Lower leg skin (tissue), 4 donors: ENCODE data around the gene ARRDC3. TPM values are rescaled to one million over a fixed set of nuclear protein-coding genes. Genes with fewer than 3 reads are reported as not detected.

Source experiments
- DNase-seq, 2 donors: peaks; one replicate each; pipeline ENCODE4 v3.0.0-alpha.2; 2019; ENCODE audit warnings: low spot score in 2 of 2
- H3K4me3 ChIP-seq: fragments of 200-600 bp; sonication (generic); 2 replicates; pipeline ENCODE4 v1.5.1; 2017; ENCODE audit warnings: mild to moderate bottlenecking, low read depth; ENCODE audit not compliant: poor library complexity, severe bottlenecking
- POLR2A ChIP-seq, 2 donors: fragments of 450-650 bp; IDR thresholded peaks; one replicate each; pipeline ENCODE4 v1.6.1; 2016 to 2017; ENCODE audit warnings: antibody characterized with exemption in 2 of 2, mild to moderate bottlenecking in 1 of 2, moderate library complexity in 1 of 2
- WGBS, 2 donors: methylation state at CpG; one replicate each; pipeline ENCODE4 v1.1.5; 2018; 5-methylcytosine and 5-hydroxymethylcytosine counted together
- intact Hi-C: fragments of 100-400 bp; cut with DNase I; formaldehyde crosslinking; loops from one replicate; pipeline ENCODE4 v1.15.0; 2023; ENCODE audit warnings: low total_unique reads
- total RNA-seq, 4 donors: library from RNA; depleted of rRNA; stranded (reverse); fragments of >200 nt; gene quantifications; one replicate each; pipeline ENCODE4 v1.1.0, GENCODE V29; 2016
- TF ChIP-seq, protein P1 (sequence below), 3 donors: fragments of 450-650 bp; IDR thresholded peaks; one replicate each; pipeline ENCODE4 v1.5.1; 2016; ENCODE audit warnings: antibody characterized with exemption in 3 of 3, mild to moderate bottlenecking in 3 of 3, moderate library complexity in 2 of 3

ARRDC3 gene
- total RNA-seq, 4 donors from 2014 or later: 67.1 to 119 (median 76.1) TPM

DNA sequence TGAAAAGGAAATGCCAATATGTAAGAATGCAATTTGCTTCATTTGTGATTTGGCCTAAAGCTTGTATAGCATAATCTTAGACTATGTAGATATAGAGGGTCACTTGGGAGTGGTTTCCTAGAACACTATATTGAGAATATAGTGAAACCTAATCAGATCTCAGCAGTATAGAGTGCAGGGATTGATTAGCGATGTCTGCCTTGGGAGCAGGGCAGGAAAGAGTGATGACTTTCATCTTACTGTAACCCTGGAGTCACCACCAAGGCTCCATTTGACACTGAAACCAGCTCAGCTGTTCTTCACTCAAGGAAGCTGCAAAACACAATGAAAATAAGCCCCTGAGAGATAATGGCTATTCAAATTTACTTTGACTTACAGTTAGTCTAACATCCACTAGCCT is 26.2 kb upstream of the ARRDC3 start:
- TF ChIP-seq, protein P1, sequence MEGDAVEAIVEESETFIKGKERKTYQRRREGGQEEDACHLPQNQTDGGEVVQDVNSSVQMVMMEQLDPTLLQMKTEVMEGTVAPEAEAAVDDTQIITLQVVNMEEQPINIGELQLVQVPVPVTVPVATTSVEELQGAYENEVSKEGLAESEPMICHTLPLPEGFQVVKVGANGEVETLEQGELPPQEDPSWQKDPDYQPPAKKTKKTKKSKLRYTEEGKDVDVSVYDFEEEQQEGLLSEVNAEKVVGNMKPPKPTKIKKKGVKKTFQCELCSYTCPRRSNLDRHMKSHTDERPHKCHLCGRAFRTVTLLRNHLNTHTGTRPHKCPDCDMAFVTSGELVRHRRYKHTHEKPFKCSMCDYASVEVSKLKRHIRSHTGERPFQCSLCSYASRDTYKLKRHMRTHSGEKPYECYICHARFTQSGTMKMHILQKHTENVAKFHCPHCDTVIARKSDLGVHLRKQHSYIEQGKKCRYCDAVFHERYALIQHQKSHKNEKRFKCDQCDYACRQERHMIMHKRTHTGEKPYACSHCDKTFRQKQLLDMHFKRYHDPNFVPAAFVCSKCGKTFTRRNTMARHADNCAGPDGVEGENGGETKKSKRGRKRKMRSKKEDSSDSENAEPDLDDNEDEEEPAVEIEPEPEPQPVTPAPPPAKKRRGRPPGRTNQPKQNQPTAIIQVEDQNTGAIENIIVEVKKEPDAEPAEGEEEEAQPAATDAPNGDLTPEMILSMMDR (IDR thresholded peaks at IDR 0.05): no peak
- DNase-seq: no peak
- intact Hi-C loops: no loop called here
- WGBS, 2 donors: 97 to 100% methylated on average over 1 of the region's 1 CpG
- H3K4me3 ChIP-seq: no peak overlapping the region

DNA sequence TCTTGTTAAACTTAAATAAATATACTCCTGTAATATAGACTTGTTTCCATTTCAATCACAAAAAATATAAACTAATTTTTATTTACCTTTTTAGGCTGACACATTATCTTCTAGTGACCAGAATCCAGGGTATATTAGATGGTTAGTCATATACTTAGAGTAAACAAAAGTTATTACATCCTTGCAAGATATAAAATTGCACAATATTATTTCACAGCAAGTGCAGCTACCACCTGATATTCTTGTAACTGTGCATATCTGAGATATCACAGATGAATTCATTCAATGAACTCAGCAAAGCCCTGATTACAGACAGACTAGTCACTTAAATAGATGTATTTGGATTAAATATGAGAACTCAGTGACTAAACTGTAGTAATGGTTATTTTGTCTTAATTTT is 25.6 kb upstream of the ARRDC3 start:
- no peak for DNase-seq
- TF ChIP-seq, protein P1 (IDR thresholded peaks at IDR 0.05): no peak
- no peak for TF ChIP-seq POLR2A (IDR thresholded peaks at IDR 0.05)
- H3K4me3 ChIP-seq: no peak overlapping the region
- intact Hi-C loops: no loop called here

DNA sequence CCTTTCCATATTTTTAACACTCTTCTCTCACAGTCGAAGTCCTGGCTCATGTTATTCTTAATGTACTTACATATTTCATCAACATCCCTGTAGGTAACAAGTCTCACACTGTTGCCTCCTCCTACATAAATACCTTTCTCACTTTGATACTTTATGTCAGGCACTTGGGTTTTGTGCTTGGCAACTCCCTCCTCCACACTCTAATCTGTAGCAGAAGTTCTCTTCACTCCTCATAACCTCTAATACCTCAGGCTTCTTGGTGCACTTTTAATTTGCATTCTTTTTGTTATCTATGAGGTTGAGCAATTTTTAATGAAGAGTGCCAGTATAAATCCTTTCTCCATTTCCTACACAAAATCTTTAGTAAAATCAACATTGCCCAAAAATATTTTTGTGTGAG is 24.1 kb upstream of the ARRDC3 start:
- H3K4me3 ChIP-seq: no peak overlapping the region
- TF ChIP-seq, protein P1 (IDR thresholded peaks at IDR 0.05): no peak
- TF ChIP-seq POLR2A (IDR thresholded peaks at IDR 0.05): no peak
- WGBS, 2 donors: 59 to 68% methylated on average over 1 of the region's 1 CpG
- no peak for DNase-seq
- intact Hi-C loops: no loop called here

GRCh38 chr5:91403438-91403837 is 20.3 kb upstream of the ARRDC3 start:
- H3K4me3 ChIP-seq: no peak overlapping the region
- TF ChIP-seq, protein P1 (IDR thresholded peaks at IDR 0.05): no peak
- TF ChIP-seq POLR2A (IDR thresholded peaks at IDR 0.05): no peak
- DNase-seq: no peak
- intact Hi-C loops: no loop called here

DNA sequence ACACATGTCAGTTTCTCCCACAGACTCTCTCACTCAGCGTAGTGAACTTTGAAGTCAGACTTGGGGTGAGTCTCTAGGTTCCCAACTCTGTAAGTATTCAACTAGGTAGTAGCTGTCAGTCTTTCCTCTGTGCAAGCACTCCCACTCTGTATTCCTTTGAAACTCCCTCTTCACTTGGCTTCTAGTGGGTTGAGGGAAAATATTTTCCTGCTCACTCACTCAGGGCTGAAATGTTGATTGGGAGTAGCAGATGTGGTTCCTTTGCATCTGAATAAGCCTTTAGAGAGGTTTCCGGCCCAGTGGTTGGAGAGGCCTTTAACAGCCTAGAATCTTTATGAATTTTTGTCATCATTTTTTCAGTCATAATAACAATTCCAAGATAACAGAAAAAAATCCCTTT is 18.1 kb upstream of the ARRDC3 start:
- 90 to 94% methylated on average over 2 of the region's 2 CpGs for WGBS, 2 donors
- no peak overlapping the region for H3K4me3 ChIP-seq
- no peak for DNase-seq
- intact Hi-C loops: no loop called here
- TF ChIP-seq, protein P1 (IDR thresholded peaks at IDR 0.05): no peak
- no peak for TF ChIP-seq POLR2A (IDR thresholded peaks at IDR 0.05)

DNA sequence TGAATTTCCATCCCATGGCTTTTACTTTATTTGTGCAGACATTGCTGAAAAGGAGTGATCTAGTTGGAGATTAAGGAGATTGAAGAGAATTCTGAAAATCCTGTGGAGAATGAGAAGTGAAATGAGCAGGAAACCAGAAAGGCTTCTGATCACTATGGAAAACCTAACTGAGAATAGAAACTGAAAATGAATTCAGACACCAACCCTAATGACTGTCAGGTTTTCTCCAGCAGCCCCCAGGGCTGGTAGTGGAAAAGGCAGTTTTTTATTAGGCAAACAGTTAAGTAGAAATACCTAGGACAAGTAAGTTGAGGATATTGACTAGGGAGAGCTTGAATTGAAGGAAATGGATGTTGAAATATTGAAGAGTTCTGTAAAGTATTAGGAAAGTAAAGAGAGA is 14.7 kb upstream of the ARRDC3 start:
- H3K4me3 ChIP-seq: no peak overlapping the region
- TF ChIP-seq POLR2A (IDR thresholded peaks at IDR 0.05): no peak
- TF ChIP-seq, protein P1 (IDR thresholded peaks at IDR 0.05): no peak
- no peak for DNase-seq
- intact Hi-C loops: no loop called here
